ENCODE results near the gene ELMOD1.

GRCh38 chr11:107563702-107564101 is 27.2 kb upstream of the ELMOD1 start:
- TF ChIP-seq CTCF (conservative IDR thresholded peaks at IDR 0.05; ENCODE audit: low read depth, low read length): peak; percentile 75
- TF ChIP-seq EZH2 (IDR thresholded peaks at IDR 0.05; ENCODE audit: borderline replicate concordance, low read depth, low read length, poor library complexity, severe bottlenecking): no peak
